K562 (cell line): Measurements from ENCODE around the gene LSS.

ENCODE experiments used
- CTCF ChIP-seq, 3 experiments: IDR thresholded peaks in 2 of 3; conservative IDR thresholded peaks in 1 of 3; 2 replicates each; pipeline ENCODE4 v1.5.1; 2011 to 2012; ENCODE audit warnings: low read length in 3 of 3, mild to moderate bottlenecking in 3 of 3, control low read depth in 2 of 3, improper control_type of control experiment in 1 of 3, inconsistent platforms in 1 of 3, low read depth in 1 of 3, mixed read lengths in 1 of 3, moderate library complexity in 1 of 3; ENCODE audit not compliant: insufficient read depth in 2 of 3
- DIDO1 ChIP-seq: fragments of 450-650 bp; IDR thresholded peaks from 2 replicates; pipeline ENCODE4 v1.6.1; 2016; ENCODE audit warnings: low read depth, missing biosample characterization, missing genetic modification characterization
- NFIX ChIP-seq: fragments of 250-450 bp; sonication (Bioruptor Pico); IDR thresholded peaks from 2 replicates; pipeline ENCODE4 v1.4.0; 2020; ENCODE audit warnings: low read depth, mild to moderate bottlenecking, moderate library complexity

GRCh38 chr21:46199436-46200373 lies 28.9 kb downstream of the LSS start:
- TF ChIP-seq DIDO1 (tag) (no peak), NFIX (no peak), CTCF (IDR thresholded peaks at IDR 0.05 in 2 of 3, conservative IDR thresholded peaks at IDR 0.05 in 1 of 3; ENCODE audit: insufficient read depth in 2 of 3, low read depth in 1 of 3, low read length in 3 of 3) (no peak)
